HCT116 (cell line): Measurements from ENCODE around the gene SARS1.

ENCODE experiments used
- ELF1 ChIP-seq: IDR thresholded peaks from 2 replicates; pipeline ENCODE4 v1.6.1; 2012; ENCODE audit warnings: low read depth, borderline replicate concordance
- EZH2 ChIP-seq: fragments of 200-600 bp; sonication (generic); IDR thresholded peaks from 2 replicates; pipeline ENCODE4 v1.6.1; 2017; ENCODE audit warnings: antibody characterized with exemption, mixed run types
- EZH2phosphoT487 ChIP-seq: fragments of 200-600 bp; IDR thresholded peaks from 2 replicates; pipeline ENCODE4 v1.6.1; 2018; ENCODE audit warnings: antibody characterized with exemption, borderline replicate concordance
- FOSL1 ChIP-seq: IDR thresholded peaks from 2 replicates; pipeline ENCODE4 v1.6.1; 2012; ENCODE audit warnings: low read depth
- POLR2A ChIP-seq: IDR thresholded peaks from 2 replicates; pipeline ENCODE4 v1.7.0; 2011; ENCODE audit warnings: borderline replicate concordance; ENCODE audit not compliant: insufficient read depth, insufficient read length; ENCODE audit errors: extremely low read depth
- POLR2AphosphoS5 ChIP-seq: IDR thresholded peaks from 2 replicates; pipeline ENCODE4 v1.6.1; 2011; ENCODE audit warnings: mild to moderate bottlenecking, low read depth, low read length, moderate library complexity
- RAD21 ChIP-seq: IDR thresholded peaks from 2 replicates; pipeline ENCODE4 v1.6.1; 2012; ENCODE audit warnings: low read depth, mild to moderate bottlenecking
- TF ChIP-seq, protein P1 (sequence below), 3 experiments: fragments of 200-600 bp in 1 of 3; sonication (generic) in 1 of 3; IDR thresholded peaks in 2 of 3; conservative IDR thresholded peaks in 1 of 3; 2 replicates each; pipeline ENCODE4 v1.5.1; 2012 to 2017; ENCODE audit warnings: low read depth in 2 of 3, low read length in 2 of 3, antibody characterized with exemption in 1 of 3, borderline replicate concordance in 1 of 3, control low read depth in 1 of 3, mild to moderate bottlenecking in 1 of 3, mixed read lengths in 1 of 3, mixed run types in 1 of 3, moderate library complexity in 1 of 3; ENCODE audit not compliant: insufficient read depth in 1 of 3
- TF ChIP-seq, protein P2 (sequence below): IDR thresholded peaks from 2 replicates; pipeline ENCODE4 v1.6.1; 2012; ENCODE audit warnings: low read depth

DNA sequence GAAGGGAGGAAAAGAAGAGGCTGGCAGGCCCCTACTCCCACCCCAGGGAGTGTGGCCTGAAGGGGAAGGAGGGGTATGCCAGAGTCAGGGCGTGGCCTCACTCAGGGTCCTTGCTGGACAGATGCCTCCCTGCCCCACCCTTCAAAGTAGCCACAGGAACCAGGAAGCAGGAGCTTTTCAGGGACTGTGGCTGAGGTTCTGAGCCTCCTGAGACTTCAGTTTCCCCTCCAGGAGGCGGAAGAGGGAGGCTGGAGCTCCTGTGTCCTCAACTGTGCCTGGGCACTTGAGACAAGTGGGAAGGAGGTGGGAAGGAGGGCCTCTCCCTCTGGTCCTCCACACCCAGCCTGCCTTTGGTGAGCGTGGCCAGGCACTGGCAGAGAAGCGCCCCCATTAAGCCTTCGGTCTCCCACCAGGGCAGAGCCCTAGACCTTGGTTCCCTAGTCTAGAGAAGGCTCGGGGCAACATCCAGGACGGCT lies 40.9 kb downstream of the SARS1 start:
- TF ChIP-seq EZH2phosphoT487 = no peak
- TF ChIP-seq POLR2A = no peak
- TF ChIP-seq, protein P1, sequence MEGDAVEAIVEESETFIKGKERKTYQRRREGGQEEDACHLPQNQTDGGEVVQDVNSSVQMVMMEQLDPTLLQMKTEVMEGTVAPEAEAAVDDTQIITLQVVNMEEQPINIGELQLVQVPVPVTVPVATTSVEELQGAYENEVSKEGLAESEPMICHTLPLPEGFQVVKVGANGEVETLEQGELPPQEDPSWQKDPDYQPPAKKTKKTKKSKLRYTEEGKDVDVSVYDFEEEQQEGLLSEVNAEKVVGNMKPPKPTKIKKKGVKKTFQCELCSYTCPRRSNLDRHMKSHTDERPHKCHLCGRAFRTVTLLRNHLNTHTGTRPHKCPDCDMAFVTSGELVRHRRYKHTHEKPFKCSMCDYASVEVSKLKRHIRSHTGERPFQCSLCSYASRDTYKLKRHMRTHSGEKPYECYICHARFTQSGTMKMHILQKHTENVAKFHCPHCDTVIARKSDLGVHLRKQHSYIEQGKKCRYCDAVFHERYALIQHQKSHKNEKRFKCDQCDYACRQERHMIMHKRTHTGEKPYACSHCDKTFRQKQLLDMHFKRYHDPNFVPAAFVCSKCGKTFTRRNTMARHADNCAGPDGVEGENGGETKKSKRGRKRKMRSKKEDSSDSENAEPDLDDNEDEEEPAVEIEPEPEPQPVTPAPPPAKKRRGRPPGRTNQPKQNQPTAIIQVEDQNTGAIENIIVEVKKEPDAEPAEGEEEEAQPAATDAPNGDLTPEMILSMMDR (IDR thresholded peaks at IDR 0.05 in 2 of 3, conservative IDR thresholded peaks at IDR 0.05 in 1 of 3; ENCODE audit: borderline replicate concordance in 1 of 3, insufficient read depth in 1 of 3, low read depth in 2 of 3, low read length in 2 of 3) = no peak
- TF ChIP-seq, protein P2, sequence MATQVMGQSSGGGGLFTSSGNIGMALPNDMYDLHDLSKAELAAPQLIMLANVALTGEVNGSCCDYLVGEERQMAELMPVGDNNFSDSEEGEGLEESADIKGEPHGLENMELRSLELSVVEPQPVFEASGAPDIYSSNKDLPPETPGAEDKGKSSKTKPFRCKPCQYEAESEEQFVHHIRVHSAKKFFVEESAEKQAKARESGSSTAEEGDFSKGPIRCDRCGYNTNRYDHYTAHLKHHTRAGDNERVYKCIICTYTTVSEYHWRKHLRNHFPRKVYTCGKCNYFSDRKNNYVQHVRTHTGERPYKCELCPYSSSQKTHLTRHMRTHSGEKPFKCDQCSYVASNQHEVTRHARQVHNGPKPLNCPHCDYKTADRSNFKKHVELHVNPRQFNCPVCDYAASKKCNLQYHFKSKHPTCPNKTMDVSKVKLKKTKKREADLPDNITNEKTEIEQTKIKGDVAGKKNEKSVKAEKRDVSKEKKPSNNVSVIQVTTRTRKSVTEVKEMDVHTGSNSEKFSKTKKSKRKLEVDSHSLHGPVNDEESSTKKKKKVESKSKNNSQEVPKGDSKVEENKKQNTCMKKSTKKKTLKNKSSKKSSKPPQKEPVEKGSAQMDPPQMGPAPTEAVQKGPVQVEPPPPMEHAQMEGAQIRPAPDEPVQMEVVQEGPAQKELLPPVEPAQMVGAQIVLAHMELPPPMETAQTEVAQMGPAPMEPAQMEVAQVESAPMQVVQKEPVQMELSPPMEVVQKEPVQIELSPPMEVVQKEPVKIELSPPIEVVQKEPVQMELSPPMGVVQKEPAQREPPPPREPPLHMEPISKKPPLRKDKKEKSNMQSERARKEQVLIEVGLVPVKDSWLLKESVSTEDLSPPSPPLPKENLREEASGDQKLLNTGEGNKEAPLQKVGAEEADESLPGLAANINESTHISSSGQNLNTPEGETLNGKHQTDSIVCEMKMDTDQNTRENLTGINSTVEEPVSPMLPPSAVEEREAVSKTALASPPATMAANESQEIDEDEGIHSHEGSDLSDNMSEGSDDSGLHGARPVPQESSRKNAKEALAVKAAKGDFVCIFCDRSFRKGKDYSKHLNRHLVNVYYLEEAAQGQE = no peak
- TF ChIP-seq EZH2 = no peak
- no peak for TF ChIP-seq RAD21
- TF ChIP-seq FOSL1 = no peak
- TF ChIP-seq POLR2AphosphoS5 = no peak
- no peak for TF ChIP-seq ELF1
